Esophagus muscularis mucosa (tissue), 4 donors: ENCODE measurements around the gene YAF2.

ENCODE experiments used
- EP300 ChIP-seq: sonication (generic); formaldehyde crosslinking; IDR thresholded peaks from one replicate; pipeline ENCODE4 v1.6.1; 2017; ENCODE audit warnings: antibody characterized with exemption
- POLR2A ChIP-seq: fragments of 450-650 bp; IDR thresholded peaks from one replicate; pipeline ENCODE4 v1.6.1; 2017; ENCODE audit warnings: antibody characterized with exemption, moderate library complexity, mild to moderate bottlenecking, low read depth
- POLR2AphosphoS5 ChIP-seq, 2 donors: sonication (generic); formaldehyde crosslinking; IDR thresholded peaks; one replicate each; pipeline ENCODE4 v1.6.1; 2017; ENCODE audit warnings: antibody characterized with exemption in 2 of 2
- TF ChIP-seq, protein P1 (sequence below), 3 experiments: fragments of 200-600 bp in 2 of 3; fragments of 450-650 bp in 1 of 3; sonication (generic) in 2 of 3; IDR thresholded peaks; one replicate each; pipeline ENCODE4 v1.5.1; 2017 to 2019; ENCODE audit warnings: antibody characterized with exemption in 3 of 3, mild to moderate bottlenecking in 2 of 3, moderate library complexity in 1 of 3

GRCh38 chr12:42172441-42173210 lies 65.4 kb downstream of the YAF2 start:
- TF ChIP-seq, protein P1, sequence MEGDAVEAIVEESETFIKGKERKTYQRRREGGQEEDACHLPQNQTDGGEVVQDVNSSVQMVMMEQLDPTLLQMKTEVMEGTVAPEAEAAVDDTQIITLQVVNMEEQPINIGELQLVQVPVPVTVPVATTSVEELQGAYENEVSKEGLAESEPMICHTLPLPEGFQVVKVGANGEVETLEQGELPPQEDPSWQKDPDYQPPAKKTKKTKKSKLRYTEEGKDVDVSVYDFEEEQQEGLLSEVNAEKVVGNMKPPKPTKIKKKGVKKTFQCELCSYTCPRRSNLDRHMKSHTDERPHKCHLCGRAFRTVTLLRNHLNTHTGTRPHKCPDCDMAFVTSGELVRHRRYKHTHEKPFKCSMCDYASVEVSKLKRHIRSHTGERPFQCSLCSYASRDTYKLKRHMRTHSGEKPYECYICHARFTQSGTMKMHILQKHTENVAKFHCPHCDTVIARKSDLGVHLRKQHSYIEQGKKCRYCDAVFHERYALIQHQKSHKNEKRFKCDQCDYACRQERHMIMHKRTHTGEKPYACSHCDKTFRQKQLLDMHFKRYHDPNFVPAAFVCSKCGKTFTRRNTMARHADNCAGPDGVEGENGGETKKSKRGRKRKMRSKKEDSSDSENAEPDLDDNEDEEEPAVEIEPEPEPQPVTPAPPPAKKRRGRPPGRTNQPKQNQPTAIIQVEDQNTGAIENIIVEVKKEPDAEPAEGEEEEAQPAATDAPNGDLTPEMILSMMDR (IDR thresholded peaks at IDR 0.05), result no peak
- TF ChIP-seq POLR2A, result no peak
- no peak for TF ChIP-seq POLR2AphosphoS5 (IDR thresholded peaks at IDR 0.05)
- TF ChIP-seq EP300, result no peak
